DMS79 treated with DMSO at 0.1 percent for 48 hours (cell line): ENCODE measurements around the gene GON7.

Source experiments
- DNase-seq: peaks from one replicate; lab custom pipeline; 2025; lab: John Stamatoyannopoulos, UW

The GON7 gene

GRCh38 chr14:93156693-93157369 is 50.0 kb downstream of the GON7 start:
- DNase-seq, result no peak

- DNase-seq, result no peak
Measured at GRCh38 chr14:93155667-93156066, 51.2 kb downstream of the GON7 start.

- peak; percentile 33 for DNase-seq
Measured at GRCh38 chr14:93153121-93153520, 53.7 kb downstream of the GON7 start.
